Fibroblast of the aortic adventitia (primary cell): ENCODE measurements around the gene HDGFL1. TPM values are rescaled to one million over a fixed set of nuclear protein-coding genes. Genes with fewer than 3 reads are reported as not detected.

Source experiments
- DNase-seq: peaks from one replicate; pipeline ENCODE4 v3.0.0-alpha.2; 2010; ENCODE audit warnings: low read depth
- H3K4me3 ChIP-seq: 2 replicates; pipeline ENCODE4 v1.5.1; 2011; ENCODE audit warnings: low read depth, mild to moderate bottlenecking, control low read depth, low read length, moderate library complexity
- total RNA-seq: library from RNA; depleted of rRNA; stranded (reverse); fragments of >200 nt; gene quantifications from 2 replicates; pipeline ENCODE4 v1.2.3, GENCODE V29; 2012; ENCODE audit warnings: low replicate concordance
- TF ChIP-seq, protein P1 (sequence below): IDR thresholded peaks from 2 replicates; pipeline ENCODE4 v1.5.1; 2011; ENCODE audit warnings: mild to moderate bottlenecking, low read length, control low read depth, inconsistent platforms; ENCODE audit not compliant: insufficient read depth

The HDGFL1 gene
- total RNA-seq, 1 donor, result not detected

DNA sequence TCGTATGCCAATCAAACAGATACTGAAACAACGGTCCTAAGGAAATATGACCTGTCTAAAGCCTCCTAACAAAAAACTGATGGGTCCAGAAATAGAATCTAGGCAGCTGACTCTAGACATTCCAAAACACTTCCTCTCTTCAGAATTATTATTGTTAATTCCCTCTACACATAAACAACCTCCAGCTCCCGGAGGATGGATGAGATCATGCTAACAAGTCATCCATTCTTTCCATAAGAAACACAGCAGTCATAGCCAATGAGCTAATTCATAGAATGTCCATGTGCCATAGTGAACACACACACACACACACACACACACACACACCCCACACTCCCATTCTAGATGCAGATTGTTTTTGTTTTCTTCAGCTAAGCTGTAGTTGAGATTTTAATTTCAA lies 44.3 kb downstream of the HDGFL1 start:
- DNase-seq, result peak; percentile 34
- TF ChIP-seq, protein P1, sequence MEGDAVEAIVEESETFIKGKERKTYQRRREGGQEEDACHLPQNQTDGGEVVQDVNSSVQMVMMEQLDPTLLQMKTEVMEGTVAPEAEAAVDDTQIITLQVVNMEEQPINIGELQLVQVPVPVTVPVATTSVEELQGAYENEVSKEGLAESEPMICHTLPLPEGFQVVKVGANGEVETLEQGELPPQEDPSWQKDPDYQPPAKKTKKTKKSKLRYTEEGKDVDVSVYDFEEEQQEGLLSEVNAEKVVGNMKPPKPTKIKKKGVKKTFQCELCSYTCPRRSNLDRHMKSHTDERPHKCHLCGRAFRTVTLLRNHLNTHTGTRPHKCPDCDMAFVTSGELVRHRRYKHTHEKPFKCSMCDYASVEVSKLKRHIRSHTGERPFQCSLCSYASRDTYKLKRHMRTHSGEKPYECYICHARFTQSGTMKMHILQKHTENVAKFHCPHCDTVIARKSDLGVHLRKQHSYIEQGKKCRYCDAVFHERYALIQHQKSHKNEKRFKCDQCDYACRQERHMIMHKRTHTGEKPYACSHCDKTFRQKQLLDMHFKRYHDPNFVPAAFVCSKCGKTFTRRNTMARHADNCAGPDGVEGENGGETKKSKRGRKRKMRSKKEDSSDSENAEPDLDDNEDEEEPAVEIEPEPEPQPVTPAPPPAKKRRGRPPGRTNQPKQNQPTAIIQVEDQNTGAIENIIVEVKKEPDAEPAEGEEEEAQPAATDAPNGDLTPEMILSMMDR, result no peak
- H3K4me3 ChIP-seq, result no peak overlapping the region

DNA sequence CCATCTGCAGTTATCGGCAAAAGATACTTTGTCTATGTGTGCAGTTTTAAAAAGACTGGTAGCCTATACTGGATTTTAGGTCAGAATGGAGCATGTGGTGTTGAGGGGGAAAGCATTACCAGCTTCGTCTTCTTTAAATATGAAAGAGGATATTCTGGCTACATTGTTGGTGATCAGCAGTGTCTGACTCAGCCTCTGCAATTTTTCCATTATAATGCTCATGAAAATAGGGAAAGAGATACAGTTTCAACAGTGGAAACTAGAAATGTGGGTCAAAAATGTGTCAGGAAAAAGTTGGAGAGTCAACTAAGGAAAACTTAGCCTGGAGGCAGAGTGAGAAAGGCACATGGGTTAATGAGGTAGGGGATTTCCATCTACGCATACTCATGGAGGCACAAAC lies 45.2 kb downstream of the HDGFL1 start:
- TF ChIP-seq, protein P1, result no peak
- no peak for DNase-seq

DNA sequence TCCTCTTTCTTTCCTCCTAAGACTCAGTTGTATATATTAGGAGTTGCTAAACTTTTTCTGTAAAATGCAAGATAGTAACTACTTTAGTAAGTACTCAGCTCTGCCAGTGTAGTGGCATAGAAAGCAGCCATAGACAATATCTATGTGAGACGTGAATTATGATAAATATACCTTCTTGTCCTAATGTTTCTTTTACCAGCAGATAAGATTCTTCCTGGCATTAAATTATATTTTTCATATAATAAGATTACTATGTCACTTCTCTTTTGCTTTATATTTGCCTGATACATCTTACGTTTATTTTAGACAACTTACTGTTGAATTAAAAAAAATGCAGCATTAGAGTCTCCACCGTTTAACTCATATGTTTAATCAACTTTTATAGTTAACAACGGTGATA lies 51.7 kb downstream of the HDGFL1 start:
- TF ChIP-seq, protein P1, result no peak
- DNase-seq, result no peak
- no peak overlapping the region for H3K4me3 ChIP-seq

More for the DNA sequence above, 45.2 kb downstream of the HDGFL1 start:
- no peak overlapping the region for H3K4me3 ChIP-seq
